GM18511 (cell line): Measurements from ENCODE around the gene OR2T34.
"Not testable (repeated sequence)": the region's sequence is repeated elsewhere in the genome, so short reads cannot be mapped to it uniquely, and the experiment has no call there.

Source experiments
- ATAC-seq: cut with Tn5 transposase; IDR thresholded peaks from one replicate; pipeline ENCODE4 v1.9.1; 2021; ENCODE audit warnings: mild to moderate bottlenecking, moderate library complexity; ENCODE audit not compliant: unreplicated experiment

OR2T34 gene, protein sequence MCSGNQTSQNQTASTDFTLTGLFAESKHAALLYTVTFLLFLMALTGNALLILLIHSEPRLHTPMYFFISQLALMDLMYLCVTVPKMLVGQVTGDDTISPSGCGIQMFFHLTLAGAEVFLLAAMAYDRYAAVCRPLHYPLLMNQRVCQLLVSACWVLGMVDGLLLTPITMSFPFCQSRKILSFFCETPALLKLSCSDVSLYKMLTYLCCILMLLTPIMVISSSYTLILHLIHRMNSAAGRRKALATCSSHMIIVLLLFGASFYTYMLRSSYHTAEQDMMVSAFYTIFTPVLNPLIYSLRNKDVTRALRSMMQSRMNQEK

DNA sequence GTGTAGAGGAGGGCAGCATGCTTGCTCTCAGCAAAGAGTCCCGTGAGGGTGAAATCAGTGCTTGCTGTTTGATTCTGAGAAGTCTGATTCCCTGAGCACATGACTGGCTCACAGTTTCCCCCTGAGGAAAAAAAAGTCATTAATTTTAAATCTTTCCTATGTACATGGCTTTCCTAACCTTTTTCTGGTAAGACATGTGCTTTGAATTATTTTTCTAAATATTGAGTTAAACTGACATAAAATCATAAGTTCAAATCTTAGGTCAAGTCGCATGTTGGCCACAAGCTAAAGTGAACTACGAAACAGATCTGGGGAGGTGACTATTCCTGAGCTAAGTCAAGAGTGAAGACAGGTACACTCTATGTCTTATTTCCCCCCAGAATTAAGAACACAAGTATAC, at the start of gene OR2T34:
Gene OR2T34, minus strand, starts transcription at position 101 of the 400 bp plus-strand sequence. Its CDS starts 0 bp downstream, at position 101.
- ATAC-seq = not testable (repeated sequence)

DNA sequence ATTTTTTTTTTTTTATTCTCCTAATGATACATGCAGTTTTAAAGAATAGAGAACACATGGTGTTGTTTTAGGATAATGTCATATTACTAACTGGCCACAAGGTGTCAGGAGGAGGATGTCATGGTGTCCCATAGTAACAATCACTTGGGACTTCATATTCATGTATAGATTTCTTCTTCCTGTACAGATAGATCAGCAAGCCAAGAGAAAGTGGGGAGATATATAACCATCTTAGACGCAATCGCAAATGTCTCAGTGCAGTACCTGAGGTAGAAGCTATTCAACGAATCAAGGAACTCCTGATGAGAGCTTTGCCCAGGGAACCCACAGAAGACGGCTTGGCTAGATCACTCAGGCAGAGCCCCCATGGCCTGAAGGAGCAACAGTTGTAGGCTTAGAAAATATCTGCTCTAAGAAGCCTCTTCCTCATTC, 48.0 kb upstream of the OR2T34 start:
- ATAC-seq = peak; percentile 94

DNA sequence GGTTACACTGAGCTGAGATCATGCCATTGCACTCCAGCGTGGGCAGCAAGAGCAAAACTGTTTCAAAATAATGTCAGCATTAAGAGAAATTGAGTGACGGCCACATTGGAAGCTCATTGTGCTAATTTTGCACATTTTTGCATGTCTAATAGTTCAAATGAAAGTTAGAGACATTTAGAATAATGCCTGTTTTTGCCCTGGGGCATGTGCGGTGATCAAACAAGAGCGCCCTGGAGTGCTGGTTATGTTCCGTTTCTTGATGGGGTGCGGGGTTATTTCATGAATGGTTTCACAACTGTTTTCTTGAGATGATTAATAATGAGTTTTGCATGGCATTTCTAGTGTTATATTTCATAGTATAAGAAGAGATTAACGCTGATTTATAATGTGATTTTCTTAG, 47.2 kb upstream of the OR2T34 start:
- no peak for ATAC-seq

DNA sequence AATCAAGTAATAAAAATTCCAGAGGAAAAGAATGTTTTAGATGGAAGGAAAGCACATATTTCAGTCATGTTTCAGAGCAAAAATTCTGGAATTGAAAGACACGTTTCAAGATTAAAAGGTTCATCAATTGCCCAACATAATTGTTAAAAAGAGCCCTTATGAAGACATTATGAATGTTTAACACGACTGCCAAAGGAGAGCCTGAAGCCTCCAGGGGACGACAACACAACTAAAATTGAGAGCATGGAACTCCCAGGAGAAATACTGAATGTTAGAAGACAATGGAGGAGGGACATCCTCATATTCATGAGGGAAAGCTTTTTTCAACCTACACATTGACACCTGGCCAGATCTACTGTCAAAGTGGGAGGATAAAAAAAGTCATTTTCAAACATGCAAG, 44.3 kb upstream of the OR2T34 start:
- ATAC-seq = peak; percentile 45

DNA sequence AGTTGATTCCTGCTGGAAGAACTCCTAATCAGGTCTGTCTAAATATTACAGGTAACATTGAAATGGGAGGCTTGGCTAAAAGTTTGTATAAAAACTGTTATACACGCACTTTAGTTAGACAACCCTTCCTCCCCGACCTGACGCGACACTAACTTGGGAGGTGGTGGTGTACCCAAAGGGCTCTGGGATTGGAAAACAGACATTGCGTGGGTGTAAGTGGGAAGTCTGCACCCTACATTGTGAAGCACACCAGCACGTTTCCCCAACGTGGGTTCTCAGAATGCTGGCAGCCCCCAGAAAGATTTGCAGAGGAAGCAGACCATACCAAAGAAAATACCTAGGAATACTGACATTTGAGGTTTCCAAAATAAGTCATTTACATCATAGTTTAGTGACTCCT, 43.6 kb upstream of the OR2T34 start:
- no peak for ATAC-seq

DNA sequence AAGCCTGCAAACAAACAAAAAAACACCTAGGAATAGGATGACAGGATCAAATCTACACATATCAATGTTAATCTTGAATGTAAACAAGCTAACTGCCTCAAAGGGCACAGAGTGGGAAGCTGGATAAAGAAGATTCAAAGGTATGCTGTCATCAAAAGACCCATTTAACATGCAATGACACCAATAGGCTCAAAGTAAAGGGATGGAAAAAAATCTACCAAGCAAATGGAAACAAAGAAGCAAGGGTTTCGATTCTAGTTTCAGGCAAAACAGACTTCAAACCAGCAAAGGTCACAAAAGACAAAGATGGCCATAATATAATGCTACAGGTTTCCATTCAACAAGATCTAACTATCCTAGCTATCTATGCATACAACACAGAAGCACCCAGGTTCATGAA, 39.2 kb upstream of the OR2T34 start:
- ATAC-seq = peak; percentile 80

DNA sequence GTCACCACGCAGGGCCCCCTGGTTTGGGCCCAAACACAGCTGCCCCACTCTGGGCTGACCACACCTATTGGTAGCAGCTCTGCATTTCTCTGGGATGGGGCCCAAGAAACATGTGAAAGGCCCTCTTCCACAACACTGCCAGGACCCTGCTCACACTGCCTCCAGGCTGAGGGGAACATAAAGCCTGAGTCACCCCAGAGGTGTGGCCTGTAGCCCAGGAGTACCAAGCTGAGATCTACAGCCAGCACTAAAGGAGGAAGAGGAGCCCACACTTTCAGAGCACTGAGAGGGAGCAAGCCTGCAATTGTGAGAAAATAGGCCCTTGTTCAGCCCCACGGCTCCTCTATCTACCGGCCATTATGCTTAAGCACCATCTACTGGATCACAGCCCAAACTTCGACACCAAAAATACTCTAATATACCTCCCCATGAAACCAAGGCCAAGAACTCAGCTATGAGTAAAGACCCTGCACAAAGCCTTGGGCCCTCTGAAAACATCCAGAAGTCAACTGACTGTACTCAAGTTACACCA, 37.4 kb upstream of the OR2T34 start:
- ATAC-seq = no peak

DNA sequence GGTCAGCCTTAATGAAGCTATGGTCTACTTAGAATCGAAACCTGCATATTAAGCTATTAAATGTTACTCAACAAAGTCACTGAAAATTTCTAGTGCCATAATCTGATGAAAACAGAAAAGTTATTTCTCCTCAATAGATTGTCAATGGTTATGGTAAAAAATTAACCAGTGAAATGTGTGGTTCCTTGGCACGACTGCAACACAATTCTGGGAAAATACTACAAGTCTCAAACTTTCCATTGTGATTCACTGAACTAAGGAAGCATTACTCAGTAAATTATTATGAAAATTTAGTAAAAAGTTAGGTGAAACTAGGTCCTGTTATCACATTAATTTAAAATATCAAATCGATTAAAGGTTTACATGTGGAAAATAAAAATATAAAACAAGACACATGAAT, 35.7 kb upstream of the OR2T34 start:
- no peak for ATAC-seq

DNA sequence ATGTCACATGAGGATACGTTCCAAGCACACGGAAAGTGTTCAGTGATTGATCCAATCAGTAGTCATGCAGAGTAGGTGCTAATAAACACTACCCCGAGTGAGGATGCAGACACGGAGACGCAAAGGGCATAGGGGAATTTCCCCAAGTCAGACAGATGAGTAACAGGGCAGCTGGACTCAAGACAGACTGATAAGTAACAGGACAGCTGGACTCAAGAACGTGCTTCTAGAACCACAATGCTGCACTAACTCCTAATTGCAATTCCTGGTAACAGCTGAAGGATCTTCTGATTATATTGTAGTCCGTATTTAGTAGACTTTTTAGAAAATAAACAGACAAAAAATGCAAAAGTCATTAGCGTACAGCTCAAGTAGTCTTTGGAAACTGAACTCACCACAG, 24.8 kb upstream of the OR2T34 start:
- ATAC-seq = no peak

DNA sequence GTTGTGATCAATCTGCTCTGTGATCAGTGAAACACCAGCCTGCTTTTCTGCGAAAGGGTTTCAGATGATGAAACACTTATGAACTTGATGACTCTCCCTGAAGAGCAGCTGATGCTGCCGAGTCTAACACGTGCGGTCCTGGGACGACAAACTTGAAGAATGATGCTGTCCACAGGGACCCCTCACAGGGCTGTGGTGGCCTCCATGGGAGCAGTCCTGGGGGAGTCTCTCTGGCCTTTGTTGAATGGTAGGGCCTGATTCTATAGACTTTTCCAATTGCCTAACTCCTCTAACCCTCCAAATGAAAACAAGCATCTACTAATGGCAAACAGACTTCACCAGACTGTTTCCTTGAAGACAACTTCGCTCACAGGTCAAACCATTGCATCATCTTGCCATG, 23.0 kb upstream of the OR2T34 start, which contains the start of gene OR2T10:
Gene OR2T10, minus strand, starts transcription at position 112 of the 400 bp plus-strand sequence. CDS start 3,932 bp downstream, outside the sequence.
- ATAC-seq = no peak

DNA sequence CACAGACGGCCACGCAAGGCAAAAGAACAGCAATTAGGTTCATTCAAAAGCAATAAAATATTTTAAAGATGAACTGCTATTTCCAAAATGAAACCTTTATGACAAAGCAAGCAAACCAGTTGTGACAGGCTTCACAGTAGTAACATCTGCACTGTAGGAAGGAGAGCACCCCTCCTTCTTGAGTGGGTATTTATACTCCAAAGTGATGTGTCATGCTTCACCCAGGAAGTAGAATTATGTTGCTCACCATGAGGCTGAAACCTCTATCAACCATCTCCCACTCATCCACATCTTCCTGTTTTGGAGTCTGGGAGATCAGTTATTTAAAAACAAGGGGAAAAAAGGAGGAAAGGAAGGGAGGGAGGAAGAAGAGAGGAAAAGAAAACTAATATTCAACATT, 22.1 kb upstream of the OR2T34 start:
- no peak for ATAC-seq

DNA sequence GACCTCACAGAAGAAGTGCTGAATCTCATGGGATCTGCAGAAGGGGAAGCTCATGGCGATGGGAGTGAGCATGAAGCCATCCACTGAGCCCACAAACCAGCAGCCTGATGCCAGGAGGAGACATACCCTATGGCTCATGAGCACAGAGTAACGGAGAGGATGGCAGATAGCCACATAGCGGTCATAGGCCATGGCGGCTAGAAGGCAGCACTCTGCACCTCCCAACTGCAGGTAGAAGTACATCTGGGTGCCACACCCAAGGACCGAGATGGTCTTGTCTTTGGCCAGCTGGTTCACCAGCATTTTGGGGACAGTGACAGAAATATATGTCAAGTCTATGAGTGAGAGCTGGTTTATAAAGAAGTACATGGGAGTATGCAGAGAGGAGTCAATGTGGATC, 18.7 kb upstream of the OR2T34 start:
- ATAC-seq = no peak

DNA sequence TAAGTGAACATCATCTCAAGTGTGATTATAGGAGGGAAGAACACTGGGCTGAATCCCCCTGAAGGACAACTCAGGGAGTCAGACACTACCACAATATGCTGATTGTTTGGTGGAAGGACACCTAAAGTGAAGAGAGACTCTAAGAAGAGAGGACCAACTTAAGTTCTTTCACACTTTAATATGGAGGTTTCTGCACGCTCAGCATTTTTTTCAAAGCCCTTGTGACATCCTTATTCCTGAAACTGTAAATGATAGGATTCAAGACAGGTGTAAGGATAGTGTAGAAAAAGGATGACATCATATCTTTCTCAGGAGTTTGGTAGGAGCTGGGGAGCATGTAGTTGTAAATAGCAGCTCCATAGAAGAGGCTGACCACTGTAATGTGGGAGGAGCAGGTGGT, 18.1 kb upstream of the OR2T34 start:
- no peak for ATAC-seq

DNA sequence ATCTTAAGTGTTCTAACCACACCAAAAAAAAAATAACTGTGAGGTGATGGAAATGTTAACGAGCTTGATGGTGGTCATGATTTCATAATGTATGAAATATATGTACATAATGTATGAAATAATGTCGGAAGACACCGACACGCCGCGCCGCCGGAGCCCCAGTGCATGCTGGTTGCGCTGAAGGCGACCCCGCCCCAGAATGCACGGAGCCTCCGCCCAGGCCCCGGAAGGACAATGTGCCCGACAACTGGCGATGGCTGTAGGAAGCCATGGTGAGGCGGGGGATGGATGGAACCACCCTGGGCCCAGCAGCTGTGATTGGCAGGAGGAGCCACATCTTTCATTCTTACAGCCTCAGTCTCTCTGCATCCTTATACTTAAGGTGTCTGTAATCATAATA, 15.5 kb upstream of the OR2T34 start:
- no peak for ATAC-seq

DNA sequence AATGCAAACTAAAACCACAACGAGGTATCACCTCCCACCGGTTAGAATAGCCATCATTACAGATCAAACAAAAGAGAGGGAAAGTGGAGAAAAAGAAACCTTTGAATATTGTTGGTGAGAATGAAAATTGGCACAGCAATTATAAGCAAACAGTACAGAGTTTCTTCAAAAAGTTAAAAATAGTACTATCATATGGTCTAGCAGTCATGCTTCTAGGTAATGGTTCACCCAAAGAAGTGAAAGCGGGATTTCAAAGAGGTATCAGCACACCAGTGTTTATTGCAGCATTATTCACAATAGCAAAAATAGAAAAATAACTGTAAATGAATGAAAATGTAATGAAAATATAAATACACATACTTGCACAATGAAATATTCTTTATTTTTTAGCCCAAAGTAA, 14.8 kb upstream of the OR2T34 start:
- no peak for ATAC-seq

DNA sequence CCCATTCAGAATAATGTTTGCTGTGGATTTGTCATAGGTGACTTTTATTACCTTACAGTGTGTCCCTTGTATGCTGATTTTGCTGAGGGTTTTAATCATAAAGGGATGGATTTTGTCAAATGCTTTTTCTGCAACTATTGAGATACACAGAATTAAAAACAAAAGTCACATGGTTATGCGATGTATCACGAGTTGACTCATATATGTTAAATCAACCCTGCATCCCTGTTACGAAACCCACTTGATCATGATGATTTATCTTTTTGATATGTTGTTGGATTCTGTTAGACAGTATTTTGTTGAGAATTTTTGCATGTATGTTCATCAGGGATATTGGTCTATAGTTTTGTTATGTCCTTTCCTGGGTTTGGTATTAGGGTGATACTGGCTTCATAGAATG, 10.7 kb upstream of the OR2T34 start:
- ATAC-seq = no peak

DNA sequence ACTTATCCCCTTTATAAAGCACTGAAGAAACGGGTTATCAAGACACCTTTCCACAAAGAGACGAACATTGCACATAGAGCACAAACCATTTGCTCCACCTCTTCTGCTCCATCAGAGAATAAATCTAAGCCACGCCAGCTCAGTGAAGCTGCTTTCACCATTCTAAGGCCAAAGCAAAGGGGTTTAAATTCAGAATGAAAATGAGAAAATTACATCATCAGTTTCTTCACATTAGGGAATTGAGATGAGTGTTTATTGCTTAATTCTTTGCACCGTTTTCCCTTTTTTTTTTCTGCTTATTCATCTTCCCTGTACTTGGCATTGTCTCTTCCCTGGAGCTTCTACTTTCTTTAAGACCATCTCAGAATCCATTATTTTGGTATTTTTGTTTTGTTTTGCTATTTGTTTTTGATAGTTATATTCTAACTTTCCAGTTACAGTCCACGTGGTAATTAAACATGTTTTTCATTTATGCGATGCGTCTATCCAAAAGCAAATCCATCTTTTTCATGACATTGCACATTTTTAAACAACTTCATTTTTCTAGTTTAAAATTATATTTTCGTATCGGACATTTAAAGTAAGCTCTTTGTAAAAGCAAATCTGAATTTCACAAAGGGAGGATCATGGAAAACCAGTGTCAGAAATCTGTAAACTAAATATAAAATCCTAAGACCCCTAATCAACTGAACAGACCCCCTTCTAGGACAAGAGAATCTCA, 1.9 kb upstream of the OR2T34 start:
- no peak for ATAC-seq

DNA sequence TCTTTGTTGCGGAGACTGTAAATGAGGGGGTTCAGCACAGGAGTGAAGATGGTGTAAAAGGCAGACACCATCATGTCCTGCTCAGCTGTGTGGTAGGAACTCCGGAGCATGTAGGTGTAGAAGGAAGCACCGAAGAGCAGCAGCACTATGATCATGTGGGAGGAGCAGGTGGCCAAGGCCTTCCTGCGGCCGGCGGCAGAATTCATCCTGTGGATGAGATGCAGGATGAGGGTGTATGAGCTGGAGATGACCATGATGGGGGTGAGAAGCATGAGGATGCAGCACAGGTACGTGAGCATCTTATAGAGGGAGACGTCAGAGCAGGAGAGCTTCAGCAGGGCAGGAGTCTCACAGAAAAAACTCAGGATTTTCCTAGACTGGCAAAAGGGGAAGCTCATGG, 701 bp downstream of the OR2T34 start:
- not testable (repeated sequence) for ATAC-seq

DNA sequence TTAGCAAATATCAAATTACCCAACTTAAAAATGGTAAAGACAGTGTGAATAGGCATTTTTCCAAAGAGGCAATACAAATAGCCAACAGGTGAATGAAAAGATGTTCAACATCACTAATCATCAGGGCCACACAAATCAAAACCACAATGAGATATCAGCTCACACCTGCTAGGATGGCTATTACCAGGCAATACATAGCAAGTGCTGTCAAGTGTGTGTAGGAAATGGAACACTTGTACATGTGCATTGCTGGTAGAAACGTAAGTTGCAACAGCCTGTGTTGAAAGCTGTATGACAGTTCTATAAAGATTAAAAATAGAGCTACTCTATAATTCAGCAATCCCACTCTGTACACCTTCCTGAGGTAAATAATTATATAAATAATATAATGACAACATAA, 2.5 kb downstream of the OR2T34 start:
- ATAC-seq = peak; percentile 89

DNA sequence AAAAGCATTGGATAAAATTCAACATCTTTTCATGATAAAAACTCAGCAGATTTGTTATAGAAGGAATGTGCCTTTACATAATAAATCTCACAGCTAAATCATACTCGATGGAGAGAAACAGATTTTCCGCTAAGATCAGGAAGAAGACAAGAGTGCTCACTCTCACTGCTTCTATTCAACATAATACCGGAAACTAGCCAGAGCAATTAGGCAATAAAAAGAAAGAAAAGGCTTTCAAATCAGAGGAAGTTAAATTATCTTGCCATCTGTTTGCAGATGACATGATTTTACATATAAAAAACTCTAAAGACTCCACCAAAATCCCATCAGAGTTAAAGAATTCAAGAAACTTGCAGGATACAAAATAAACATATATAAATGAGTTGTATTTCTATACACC, 3.7 kb downstream of the OR2T34 start:
- not testable (repeated sequence) for ATAC-seq

DNA sequence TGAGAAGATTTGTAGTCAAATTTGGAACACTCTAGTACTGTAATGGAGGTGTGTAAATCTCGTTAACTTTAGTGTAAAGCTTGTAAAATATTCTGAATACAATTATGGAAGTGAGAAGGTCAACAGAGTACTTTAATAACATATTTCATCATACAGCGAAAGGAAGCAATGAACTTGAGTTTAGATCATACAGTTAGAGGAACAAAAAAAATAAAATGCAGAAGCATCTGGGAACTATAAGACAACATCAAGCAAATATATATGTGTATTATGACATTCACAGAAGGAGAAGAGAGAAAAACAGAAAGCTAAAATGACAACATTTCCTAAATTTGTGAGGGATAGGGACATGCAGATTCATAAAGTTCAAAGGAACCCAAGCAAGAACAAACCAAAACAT, 5.5 kb downstream of the OR2T34 start:
- not testable (repeated sequence) for ATAC-seq
